ENCODE results near the gene TIMM29. TPM values are rescaled to one million over a fixed set of nuclear protein-coding genes. Genes with fewer than 3 reads are reported as not detected.

Gene TIMM29
- total RNA-seq, 1 experiment from 2014 or later = 23.4 TPM

DNA sequence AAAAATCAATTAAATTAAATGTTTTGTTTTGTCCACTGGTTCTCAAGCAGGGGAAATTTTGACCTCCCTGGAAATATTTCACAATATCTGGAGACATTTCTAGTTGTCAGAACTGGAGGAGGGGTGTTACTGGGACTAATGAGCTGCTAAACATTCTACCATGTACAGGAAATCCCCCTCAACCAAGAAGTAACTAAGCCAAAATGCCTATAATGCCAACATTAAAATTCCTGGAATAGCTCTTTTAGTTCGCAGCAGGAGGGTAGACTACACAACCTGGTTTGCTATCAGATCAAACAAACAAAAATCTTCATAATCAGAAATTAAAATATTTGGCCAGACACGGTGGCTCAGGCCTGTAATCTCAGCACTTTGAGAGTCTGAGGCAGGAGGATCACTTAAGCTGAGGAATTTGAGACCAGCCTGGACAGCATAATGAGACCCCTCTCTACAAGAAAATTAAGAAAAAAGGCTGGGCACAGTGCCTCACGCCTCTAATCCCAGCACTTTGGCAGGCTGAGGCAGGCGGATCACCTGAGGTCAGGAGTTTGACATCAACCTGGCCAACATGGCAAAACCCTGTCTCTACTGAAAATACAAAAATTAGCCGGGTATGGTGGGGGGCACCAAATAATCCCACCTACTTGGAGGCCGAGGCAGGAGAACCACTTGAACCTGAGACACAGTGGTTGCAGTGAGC is 18.5 kb downstream of the TIMM29 start:
- Mint-ChIP-seq H3K4me1 (peaks cover 3% of the 10 kb centered on the region in 2 experiments; a peak in 1 of 4 replicates), H3K9me3 (no peaks in the 10 kb centered on the region), H3K4me3 (no peak overlapping the region), H3K27me3 (ENCODE audit: low read depth) (no peaks in the 10 kb centered on the region), H3K36me3 (ENCODE audit: insufficient read depth in 1 of 3, low read depth in 3 of 3) (no peaks in the 10 kb centered on the region), H3K27ac (no peak overlapping the region)
- H2BK20ac ChIP-seq (ENCODE audit: low read depth, low read length, poor library complexity, severe bottlenecking) = no peak overlapping the region
- H4K20me1 ChIP-seq (ENCODE audit: control insufficient read depth, insufficient read depth, insufficient read length) = no peaks in the 10 kb centered on the region
- H3K23me2 ChIP-seq (ENCODE audit: insufficient read length, low read depth, low read length, poor library complexity, severe bottlenecking) = no peaks in the 10 kb centered on the region
- no peak overlapping the region for H3K9ac ChIP-seq (ENCODE audit: extremely low read depth, insufficient read length, low read length)
- no peaks in the 10 kb centered on the region for H3K79me1 ChIP-seq (ENCODE audit: insufficient read depth, low read depth, low read length, poor library complexity, severe bottlenecking)
- H2BK5ac ChIP-seq (ENCODE audit: insufficient read length, low read length) = no peak overlapping the region
- DNase-seq = no peak
- H3K56ac ChIP-seq (ENCODE audit: insufficient read length, low read depth, low read length) = no peak overlapping the region
- no peaks in the 10 kb centered on the region for H3K27me3 ChIP-seq (ENCODE audit: insufficient read depth, low read length)
- TF ChIP-seq, protein P1, sequence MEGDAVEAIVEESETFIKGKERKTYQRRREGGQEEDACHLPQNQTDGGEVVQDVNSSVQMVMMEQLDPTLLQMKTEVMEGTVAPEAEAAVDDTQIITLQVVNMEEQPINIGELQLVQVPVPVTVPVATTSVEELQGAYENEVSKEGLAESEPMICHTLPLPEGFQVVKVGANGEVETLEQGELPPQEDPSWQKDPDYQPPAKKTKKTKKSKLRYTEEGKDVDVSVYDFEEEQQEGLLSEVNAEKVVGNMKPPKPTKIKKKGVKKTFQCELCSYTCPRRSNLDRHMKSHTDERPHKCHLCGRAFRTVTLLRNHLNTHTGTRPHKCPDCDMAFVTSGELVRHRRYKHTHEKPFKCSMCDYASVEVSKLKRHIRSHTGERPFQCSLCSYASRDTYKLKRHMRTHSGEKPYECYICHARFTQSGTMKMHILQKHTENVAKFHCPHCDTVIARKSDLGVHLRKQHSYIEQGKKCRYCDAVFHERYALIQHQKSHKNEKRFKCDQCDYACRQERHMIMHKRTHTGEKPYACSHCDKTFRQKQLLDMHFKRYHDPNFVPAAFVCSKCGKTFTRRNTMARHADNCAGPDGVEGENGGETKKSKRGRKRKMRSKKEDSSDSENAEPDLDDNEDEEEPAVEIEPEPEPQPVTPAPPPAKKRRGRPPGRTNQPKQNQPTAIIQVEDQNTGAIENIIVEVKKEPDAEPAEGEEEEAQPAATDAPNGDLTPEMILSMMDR (conservative IDR thresholded peaks at IDR 0.05) = no peak
- WGBS (ENCODE audit: extremely low coverage, insufficient read length, low lambda C conversion rate) = no CpG with 5 or more reads among the region's 6 CpGs
- no peaks in the 10 kb centered on the region for H3K4me1 ChIP-seq (ENCODE audit: insufficient read depth, low read length)
- H2BK15ac ChIP-seq (ENCODE audit: low read depth, low read length) = no peak overlapping the region
- no peak overlapping the region for H4K5ac ChIP-seq (ENCODE audit: insufficient read length, low read depth, low read length)
- no peak overlapping the region for H2AFZ ChIP-seq (ENCODE audit: low read length)
- no peak overlapping the region for H3K18ac ChIP-seq (ENCODE audit: insufficient read length, low read depth, low read length)
- no peak overlapping the region for H3T11ph ChIP-seq (ENCODE audit: low read length)
- H2BK120ac ChIP-seq (ENCODE audit: low read depth, low read length, poor library complexity, severe bottlenecking) = no peak overlapping the region
- H3K4ac ChIP-seq (ENCODE audit: low read depth, low read length) = no peak overlapping the region
- no peak overlapping the region for H3K27ac ChIP-seq (ENCODE audit: insufficient read length, low read depth, low read length)
- no peak overlapping the region for H4K91ac ChIP-seq (ENCODE audit: insufficient read length, low read depth, low read length)
- no peak overlapping the region for H2BK12ac ChIP-seq (ENCODE audit: insufficient read length, low read depth, low read length)
- no peak overlapping the region for H4K8ac ChIP-seq (replicated peaks; ENCODE audit: insufficient read length, low read depth, low read length)
- H3K9me3 ChIP-seq (ENCODE audit: control insufficient read depth, low read depth, low read length) = no peaks in the 10 kb centered on the region
- H3K23ac ChIP-seq (ENCODE audit: insufficient read length, low read depth, low read length) = no peak overlapping the region
- H3K4me2 ChIP-seq (ENCODE audit: insufficient read depth, insufficient read length, low read length) = no peak overlapping the region
- no peak overlapping the region for H2AK5ac ChIP-seq (ENCODE audit: insufficient read length, low read length)
- no peaks in the 10 kb centered on the region for H3K79me2 ChIP-seq (ENCODE audit: insufficient read depth, low read length)
- no peak overlapping the region for H3K14ac ChIP-seq (ENCODE audit: insufficient read depth, low read length)
